GM18505 (cell line): ENCODE data around the gene OLAH.

Experiments used
- ATAC-seq: cut with Tn5 transposase; IDR thresholded peaks from one replicate; pipeline ENCODE4 v1.9.1; 2021; ENCODE audit not compliant: unreplicated experiment
- POLR2A ChIP-seq: IDR thresholded peaks from 4 replicates; pipeline ENCODE4 v1.6.1; 2011; ENCODE audit warnings: borderline replicate concordance; ENCODE audit not compliant: insufficient read depth, insufficient read length; ENCODE audit errors: extremely low read depth

OLAH gene

DNA sequence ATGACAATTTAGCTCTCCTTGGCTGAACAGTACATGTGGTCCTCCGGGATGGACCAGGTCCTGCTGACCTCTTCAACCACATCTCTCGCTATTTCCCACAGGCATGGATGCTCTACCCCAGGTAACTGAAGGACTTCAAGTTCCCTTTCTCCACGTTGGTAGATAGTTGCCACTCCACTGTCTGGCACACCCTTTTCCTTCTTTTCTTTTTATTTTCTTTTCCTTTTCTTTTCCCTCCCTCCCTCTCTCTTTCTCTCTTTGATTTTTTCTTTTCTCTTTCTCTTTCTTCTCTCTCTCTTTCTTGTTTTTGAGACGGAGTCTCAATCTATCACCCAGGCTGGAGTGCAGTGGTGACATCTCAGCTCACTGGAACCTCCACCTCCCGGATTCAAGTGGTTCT, 47.7 kb downstream of the OLAH start:
- no peak for TF ChIP-seq POLR2A
- no peak for ATAC-seq

DNA sequence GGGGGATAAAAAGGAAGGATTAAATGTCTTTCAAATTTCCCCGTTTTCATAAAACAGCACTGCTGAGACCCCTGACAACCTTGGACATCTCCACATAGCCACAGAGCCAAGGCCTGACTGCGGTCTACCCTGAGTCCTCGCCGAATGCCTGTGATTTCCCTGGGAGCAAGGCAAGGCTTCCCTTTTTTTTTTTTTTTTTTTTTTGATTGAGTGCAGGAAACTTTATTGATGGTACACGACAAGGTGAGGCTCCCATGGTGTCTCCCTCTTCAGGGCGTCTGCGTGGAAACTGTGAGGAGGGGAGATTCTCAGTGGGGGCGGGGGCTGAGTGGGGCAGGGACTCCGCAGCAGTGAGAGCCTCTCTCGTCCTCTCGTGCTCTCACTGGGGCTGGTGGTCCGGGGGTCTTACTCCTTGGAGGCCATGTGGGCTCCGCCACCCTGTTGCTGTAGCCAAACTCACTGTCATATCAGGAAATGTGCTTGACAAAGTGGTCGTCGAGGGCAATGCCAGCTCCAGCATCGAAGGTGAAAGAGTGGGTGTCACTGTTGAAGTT, 49.2 kb downstream of the OLAH start:
- no peak for ATAC-seq
- TF ChIP-seq POLR2A: no peak

- TF ChIP-seq POLR2A: no peak
- ATAC-seq: peak; percentile 17
Observed at GRCh38 chr10:15096661-15097010, 52.9 kb downstream of the OLAH start.

- ATAC-seq: peak; percentile 82
- TF ChIP-seq POLR2A: peak; percentile 97
Observed at GRCh38 chr10:15097011-15097812, 53.5 kb downstream of the OLAH start, which contains the start of gene RPP38. Gene RPP38 (plus strand): TSS chr10:15097355. CDS start chr10:15103315, 5,960 bp downstream.

GRCh38 chr10:15099886-15100285, 56.1 kb downstream of the OLAH start:
- no peak for ATAC-seq
- TF ChIP-seq POLR2A: no peak

- no peak for ATAC-seq
- TF ChIP-seq POLR2A: no peak
Observed at GRCh38 chr10:15103513-15103912, 59.8 kb downstream of the OLAH start.

- peak; percentile 55 for ATAC-seq
- TF ChIP-seq POLR2A: no peak
Observed at GRCh38 chr10:15106352-15107013, 62.7 kb downstream of the OLAH start.

DNA sequence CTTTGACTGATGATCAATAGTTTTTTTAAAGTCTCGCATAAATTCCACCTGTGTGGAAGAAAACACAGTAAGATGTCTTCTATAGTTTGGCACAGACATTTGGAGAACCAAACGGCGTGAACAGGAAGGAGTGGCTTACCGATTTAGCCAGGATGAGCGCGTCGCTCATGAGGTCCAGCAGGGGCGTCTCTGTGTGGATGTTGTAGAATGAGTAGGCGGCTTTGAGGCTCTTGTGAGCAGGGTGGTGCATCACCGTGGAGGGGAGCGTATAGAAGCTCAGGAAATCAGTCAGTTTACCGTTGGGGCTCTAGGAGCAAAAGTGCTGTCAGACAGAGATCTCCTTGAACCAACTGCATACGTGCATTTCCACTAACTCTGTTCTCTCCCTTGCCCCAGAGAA, 68.9 kb downstream of the OLAH start:
- TF ChIP-seq POLR2A: no peak
- no peak for ATAC-seq

DNA sequence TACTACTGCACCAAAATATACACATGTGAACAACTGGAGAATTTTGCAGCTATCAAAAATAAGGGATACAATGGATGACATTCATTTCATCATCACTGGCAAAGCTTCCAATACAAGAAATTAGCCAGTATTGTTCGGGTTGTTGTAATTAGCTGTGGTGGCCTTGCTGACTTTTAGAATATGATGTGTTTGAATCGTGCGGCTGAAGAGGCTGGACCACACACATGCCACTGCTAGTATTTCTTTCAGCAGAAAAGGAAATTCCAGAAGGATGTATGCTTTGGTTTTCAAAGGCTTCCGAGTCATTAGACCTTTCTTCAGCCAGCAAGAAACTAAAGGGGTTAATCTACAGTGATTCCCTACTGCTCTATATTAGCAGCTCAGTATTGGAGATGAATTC, 70.0 kb downstream of the OLAH start:
- no peak for TF ChIP-seq POLR2A
- no peak for ATAC-seq

GRCh38 chr10:15116225-15116624, 72.5 kb downstream of the OLAH start:
- no peak for TF ChIP-seq POLR2A
- ATAC-seq: no peak

GRCh38 chr10:15118615-15119014, 74.9 kb downstream of the OLAH start:
- no peak for ATAC-seq

GRCh38 chr10:15120523-15120922, 76.8 kb downstream of the OLAH start:
- ATAC-seq: no peak
- no peak for TF ChIP-seq POLR2A

More at GRCh38 chr10:15118615-15119014, 74.9 kb downstream of the OLAH start:
- TF ChIP-seq POLR2A: no peak

DNA sequence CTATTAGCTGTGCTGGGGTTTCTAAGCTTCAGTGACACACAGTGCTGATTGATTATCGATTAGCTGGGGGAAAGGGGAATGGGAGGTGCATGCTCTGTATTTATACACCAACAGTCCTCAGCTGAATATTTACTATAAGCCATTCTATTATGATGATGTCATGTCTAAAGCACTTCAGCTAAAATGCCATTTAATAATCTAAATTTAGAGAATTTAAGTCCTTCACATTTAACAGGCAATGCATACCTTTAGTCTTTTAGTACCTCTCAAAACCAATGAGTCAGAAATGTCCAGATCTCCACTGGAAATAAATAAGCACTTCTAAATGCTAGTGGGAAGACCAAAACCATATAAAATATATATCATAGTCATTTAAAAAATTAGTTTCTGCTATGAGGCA, 78.0 kb downstream of the OLAH start:
- no peak for TF ChIP-seq POLR2A
- no peak for ATAC-seq
